HCT116 (cell line): ENCODE results near the gene NIN.

Experiments used
- ATF3 ChIP-seq: IDR thresholded peaks from 2 replicates; pipeline ENCODE4 v1.6.1; 2012
- CTCF ChIP-seq, 3 experiments: fragments of 200-600 bp in 1 of 3; sonication (generic) in 1 of 3; IDR thresholded peaks in 2 of 3; conservative IDR thresholded peaks in 1 of 3; 2 replicates each; pipeline ENCODE4 v1.5.1; 2012 to 2017; ENCODE audit warnings: low read depth in 2 of 3, low read length in 2 of 3, antibody characterized with exemption in 1 of 3, borderline replicate concordance in 1 of 3, control low read depth in 1 of 3, mild to moderate bottlenecking in 1 of 3, mixed read lengths in 1 of 3, mixed run types in 1 of 3, moderate library complexity in 1 of 3; ENCODE audit not compliant: insufficient read depth in 1 of 3
- EZH2 ChIP-seq: fragments of 200-600 bp; sonication (generic); IDR thresholded peaks from 2 replicates; pipeline ENCODE4 v1.6.1; 2017; ENCODE audit warnings: antibody characterized with exemption, mixed run types
- EZH2phosphoT487 ChIP-seq: fragments of 200-600 bp; IDR thresholded peaks from 2 replicates; pipeline ENCODE4 v1.6.1; 2018; ENCODE audit warnings: antibody characterized with exemption, borderline replicate concordance
- JUND ChIP-seq: IDR thresholded peaks from 2 replicates; pipeline ENCODE4 v1.6.1; 2012
- POLR2A ChIP-seq: IDR thresholded peaks from 2 replicates; pipeline ENCODE4 v1.7.0; 2011; ENCODE audit warnings: borderline replicate concordance; ENCODE audit not compliant: insufficient read depth, insufficient read length; ENCODE audit errors: extremely low read depth
- POLR2AphosphoS5 ChIP-seq: IDR thresholded peaks from 2 replicates; pipeline ENCODE4 v1.6.1; 2011; ENCODE audit warnings: mild to moderate bottlenecking, low read depth, low read length, moderate library complexity
- ZNF274 ChIP-seq: fragments of 200-500 bp; sonication (Bioruptor generic); IDR thresholded peaks from 2 replicates; pipeline ENCODE4 v1.6.1; 2014; ENCODE audit warnings: mild to moderate bottlenecking, low read depth, low read length, inconsistent platforms

GRCh38 chr14:50854521-50854920 is 23.6 kb upstream of the NIN start:
- TF ChIP-seq ZNF274, result no peak
- TF ChIP-seq ATF3, result no peak
- no peak for TF ChIP-seq POLR2A
- no peak for TF ChIP-seq EZH2phosphoT487
- no peak for TF ChIP-seq EZH2
- TF ChIP-seq CTCF (IDR thresholded peaks at IDR 0.05 in 2 of 3, conservative IDR thresholded peaks at IDR 0.05 in 1 of 3; ENCODE audit: borderline replicate concordance in 1 of 3, insufficient read depth in 1 of 3, low read depth in 2 of 3, low read length in 2 of 3), result no peak
- no peak for TF ChIP-seq POLR2AphosphoS5
- no peak for TF ChIP-seq JUND
